ENCODE data around the gene SPATA9.
"Not testable (repeated sequence)": the region's sequence is repeated elsewhere in the genome, so short reads cannot be mapped to it uniquely, and the experiment has no call there.

SPATA9 gene

DNA sequence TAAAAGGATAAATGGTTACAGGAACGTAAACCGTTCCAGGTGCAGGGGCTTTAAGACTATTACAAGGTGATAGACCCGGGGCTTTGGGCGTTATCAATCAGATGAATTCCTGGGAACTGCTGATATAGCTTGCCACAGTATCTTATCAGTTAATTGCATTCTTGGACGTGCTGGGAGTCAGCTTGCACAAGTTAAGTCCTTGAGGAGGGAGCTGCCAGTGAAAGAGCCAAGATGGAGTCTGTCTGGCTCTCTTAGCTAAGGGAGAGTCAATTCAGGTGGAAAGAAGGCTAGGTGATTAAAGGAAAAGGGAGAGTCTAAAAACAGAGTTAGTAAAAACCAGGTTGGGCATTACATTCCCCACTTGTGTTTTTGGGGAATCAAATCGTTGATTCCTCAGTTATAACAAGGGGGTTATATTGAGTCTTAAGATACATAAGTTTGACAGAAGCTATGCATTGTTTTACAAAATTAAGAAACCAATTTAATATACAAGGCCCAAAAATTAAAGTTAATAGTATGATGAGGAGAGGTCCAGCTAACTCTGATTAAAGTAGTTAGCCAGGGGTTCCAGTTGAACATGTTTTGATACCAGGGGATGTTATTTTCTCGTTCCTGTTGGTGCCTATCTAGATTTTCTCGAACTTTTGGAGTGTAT is 24.9 kb upstream of the SPATA9 start:
- H3K4ac ChIP-seq (ENCODE audit: low read depth, low read length); H3K4me3 ChIP-seq (ENCODE audit: low read length); H3K4me2 ChIP-seq (ENCODE audit: low read length); H3K56ac ChIP-seq (ENCODE audit: low read length); H3K36me3 ChIP-seq (ENCODE audit: control insufficient read depth, insufficient read depth, low read length); H3K27ac ChIP-seq (ENCODE audit: low read depth, low read length); H2BK15ac ChIP-seq (replicated peaks; ENCODE audit: low read depth); H2BK120ac ChIP-seq (ENCODE audit: low read depth, low read length); H4K5ac ChIP-seq (ENCODE audit: low read length); H3K9ac ChIP-seq (ENCODE audit: low read length); H3K23ac ChIP-seq (ENCODE audit: low read length); H2AK5ac ChIP-seq (ENCODE audit: low read length); H3K79me2 ChIP-seq (ENCODE audit: control insufficient read depth, insufficient read depth, low read length); H3K79me1 ChIP-seq (ENCODE audit: low read length); H3K18ac ChIP-seq (ENCODE audit: low read length); H3K27me3 ChIP-seq (ENCODE audit: insufficient read depth, low read length, poor library complexity); H3K4me1 ChIP-seq (ENCODE audit: control insufficient read depth, low read depth, low read length); H4K8ac ChIP-seq (ENCODE audit: low read depth, low read length): not testable (repeated sequence)
- peak overlapping the region; percentile 67 for H2BK5ac ChIP-seq (ENCODE audit: low read length)
- WGBS (ENCODE audit: extremely low coverage, insufficient coverage, low lambda C conversion rate): no CpG with 5 or more reads among the region's 8 CpGs
- DNase-seq: peak; percentile 90

DNA sequence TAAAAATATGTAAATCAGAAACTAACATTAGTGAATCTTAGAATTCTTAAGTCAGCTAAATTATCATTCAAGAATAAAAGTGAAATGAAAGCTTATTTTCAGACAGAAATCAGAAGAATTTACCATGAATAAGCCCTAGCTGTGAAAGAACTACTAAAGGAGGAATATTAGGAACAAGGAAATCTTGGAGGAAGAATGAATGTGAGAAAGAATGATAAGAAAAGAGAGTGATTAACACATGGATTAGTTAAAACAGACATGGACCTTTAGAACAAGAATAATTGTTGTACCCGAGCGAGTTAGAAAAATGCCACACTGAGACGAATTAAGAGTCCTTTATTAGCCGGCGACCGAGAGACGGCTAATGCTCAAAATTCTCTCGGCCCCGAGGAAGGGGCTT is 24.3 kb upstream of the SPATA9 start:
- Histone ChIP-seq H3K56ac (ENCODE audit: low read length) (no peak overlapping the region), H3K9ac (ENCODE audit: low read length) (no peak overlapping the region), H2AK5ac (ENCODE audit: low read length) (no peak overlapping the region), H2BK5ac (ENCODE audit: low read length) (no peak overlapping the region), H3K4me1 (ENCODE audit: control insufficient read depth, low read depth, low read length) (peaks cover 4% of the 10 kb centered on the region), H3K79me1 (ENCODE audit: low read length) (no peaks in the 10 kb centered on the region), H3K4ac (ENCODE audit: low read depth, low read length) (no peak overlapping the region), H4K5ac (ENCODE audit: low read length) (no peak overlapping the region), H2BK15ac (replicated peaks; ENCODE audit: low read depth) (no peak overlapping the region), H2BK120ac (ENCODE audit: low read depth, low read length) (no peak overlapping the region), H3K36me3 (ENCODE audit: control insufficient read depth, insufficient read depth, low read length) (no peaks in the 10 kb centered on the region), H3K4me3 (ENCODE audit: low read length) (no peak overlapping the region), H3K27ac (ENCODE audit: low read depth, low read length) (no peak overlapping the region), H3K79me2 (ENCODE audit: control insufficient read depth, insufficient read depth, low read length) (no peaks in the 10 kb centered on the region), H3K23ac (ENCODE audit: low read length) (no peak overlapping the region), H3K18ac (ENCODE audit: low read length) (no peak overlapping the region), H3K4me2 (ENCODE audit: low read length) (no peak overlapping the region), H3K27me3 (ENCODE audit: insufficient read depth, low read length, poor library complexity) (no peaks in the 10 kb centered on the region), H4K8ac (ENCODE audit: low read depth, low read length) (no peak overlapping the region)
- no peak for DNase-seq
- WGBS (ENCODE audit: extremely low coverage, insufficient coverage, low lambda C conversion rate): no CpG with 5 or more reads among the region's 9 CpGs

DNA sequence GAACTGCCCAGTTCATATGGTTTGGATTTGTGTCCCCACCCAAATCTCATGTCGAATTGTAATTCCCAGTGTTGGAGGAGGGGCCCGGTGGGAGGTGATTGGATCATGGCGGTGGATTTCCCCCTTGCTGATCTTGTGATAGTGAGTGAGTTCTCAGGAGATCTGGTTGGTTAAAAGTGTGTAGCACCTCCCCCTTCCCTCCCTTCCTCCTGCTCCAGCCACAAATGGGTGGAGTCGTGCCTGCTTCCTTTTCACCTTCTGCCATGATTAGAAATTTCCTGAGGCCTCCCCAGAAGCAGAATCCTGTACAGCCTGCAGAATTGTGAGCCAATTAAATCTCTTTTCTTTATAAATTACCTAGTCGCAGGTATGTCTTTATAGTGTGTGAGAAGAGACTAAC is 23.4 kb upstream of the SPATA9 start:
- H3K4ac ChIP-seq (ENCODE audit: low read depth, low read length); H4K5ac ChIP-seq (ENCODE audit: low read length); H3K79me1 ChIP-seq (ENCODE audit: low read length); H3K9ac ChIP-seq (ENCODE audit: low read length); H3K18ac ChIP-seq (ENCODE audit: low read length); H3K56ac ChIP-seq (ENCODE audit: low read length); H3K36me3 ChIP-seq (ENCODE audit: control insufficient read depth, insufficient read depth, low read length); H3K4me2 ChIP-seq (ENCODE audit: low read length); H3K79me2 ChIP-seq (ENCODE audit: control insufficient read depth, insufficient read depth, low read length); H3K4me3 ChIP-seq (ENCODE audit: low read length); H3K23ac ChIP-seq (ENCODE audit: low read length); H2BK120ac ChIP-seq (ENCODE audit: low read depth, low read length); H3K27me3 ChIP-seq (ENCODE audit: insufficient read depth, low read length, poor library complexity); H4K8ac ChIP-seq (ENCODE audit: low read depth, low read length); H2BK15ac ChIP-seq (replicated peaks; ENCODE audit: low read depth); H2AK5ac ChIP-seq (ENCODE audit: low read length); H3K27ac ChIP-seq (ENCODE audit: low read depth, low read length); H2BK5ac ChIP-seq (ENCODE audit: low read length); H3K4me1 ChIP-seq (ENCODE audit: control insufficient read depth, low read depth, low read length): not testable (repeated sequence)
- DNase-seq: peak; percentile 80
- WGBS (ENCODE audit: extremely low coverage, insufficient coverage, low lambda C conversion rate): no CpG with 5 or more reads among the region's 5 CpGs

DNA sequence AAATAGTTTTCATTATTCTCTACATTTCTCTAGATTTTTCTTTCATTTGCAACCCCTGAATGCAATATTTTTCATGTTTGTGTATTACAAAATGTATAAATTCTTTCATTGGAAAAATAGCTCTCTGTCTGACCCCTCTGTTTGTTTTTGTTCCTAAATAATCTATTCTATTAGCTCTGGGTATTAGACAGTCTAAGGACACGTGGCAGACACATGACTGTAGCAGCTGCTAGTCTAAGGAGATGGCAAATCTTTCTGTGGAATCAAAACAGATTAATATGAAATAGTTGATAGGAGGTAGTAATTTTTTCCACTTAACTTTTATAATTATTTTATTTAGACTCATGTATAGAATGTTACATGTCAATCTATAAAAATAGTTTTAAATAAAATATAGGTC is 21.4 kb upstream of the SPATA9 start:
- no peaks in the 10 kb centered on the region for H3K79me2 ChIP-seq (ENCODE audit: control insufficient read depth, insufficient read depth, low read length)
- WGBS (ENCODE audit: extremely low coverage, insufficient coverage, low lambda C conversion rate): no CpG with 5 or more reads among the region's 1 CpG

DNA sequence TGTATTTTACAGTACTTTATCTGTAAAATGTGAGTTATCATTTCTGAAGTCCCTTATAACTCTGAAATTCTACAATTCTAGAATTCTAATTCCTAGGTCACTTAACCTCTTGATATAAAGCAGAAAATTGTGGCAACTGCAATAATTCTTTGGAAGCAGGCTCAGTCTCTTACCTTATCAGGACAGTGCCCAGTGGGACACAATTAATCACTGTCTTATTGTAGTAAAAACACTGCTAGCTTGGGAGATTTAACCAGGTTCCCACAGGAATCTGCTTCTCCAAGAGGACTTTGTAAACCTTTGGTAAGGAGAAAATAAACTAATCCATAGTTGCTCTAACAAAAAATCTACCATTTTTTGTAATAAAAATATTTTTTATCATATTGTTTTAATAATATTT is 18.3 kb upstream of the SPATA9 start:
- no peak overlapping the region for H3K27ac ChIP-seq (ENCODE audit: low read depth, low read length)
- H3K18ac ChIP-seq (ENCODE audit: low read length): no peak overlapping the region
- no peaks in the 10 kb centered on the region for H3K36me3 ChIP-seq (ENCODE audit: control insufficient read depth, insufficient read depth, low read length)
- H3K4me3 ChIP-seq (ENCODE audit: low read length): no peak overlapping the region
- no peak overlapping the region for H2BK15ac ChIP-seq (replicated peaks; ENCODE audit: low read depth)
- peak; percentile 53 for DNase-seq
- H3K79me2 ChIP-seq (ENCODE audit: control insufficient read depth, insufficient read depth, low read length): no peaks in the 10 kb centered on the region
- H3K4me1 ChIP-seq (ENCODE audit: control insufficient read depth, low read depth, low read length): peaks cover 10% of the 10 kb centered on the region
- H3K56ac ChIP-seq (ENCODE audit: low read length): no peak overlapping the region
- no peak overlapping the region for H3K9ac ChIP-seq (ENCODE audit: low read length)
- no peak overlapping the region for H2AK5ac ChIP-seq (ENCODE audit: low read length)
- no peak overlapping the region for H3K23ac ChIP-seq (ENCODE audit: low read length)
- no peaks in the 10 kb centered on the region for H3K27me3 ChIP-seq (ENCODE audit: insufficient read depth, low read length, poor library complexity)
- no peak overlapping the region for H3K4ac ChIP-seq (ENCODE audit: low read depth, low read length)
- H2BK5ac ChIP-seq (ENCODE audit: low read length): no peak overlapping the region
- no peak overlapping the region for H3K4me2 ChIP-seq (ENCODE audit: low read length)
- H3K79me1 ChIP-seq (ENCODE audit: low read length): no peaks in the 10 kb centered on the region
- H4K5ac ChIP-seq (ENCODE audit: low read length): no peak overlapping the region
- no peak overlapping the region for H2BK120ac ChIP-seq (ENCODE audit: low read depth, low read length)
- no peak overlapping the region for H4K8ac ChIP-seq (ENCODE audit: low read depth, low read length)

More for the DNA sequence above, 21.4 kb upstream of the SPATA9 start:
- no peaks in the 10 kb centered on the region for H3K4me1 ChIP-seq (ENCODE audit: control insufficient read depth, low read depth, low read length)
- H3K18ac ChIP-seq (ENCODE audit: low read length): no peak overlapping the region
- H3K56ac ChIP-seq (ENCODE audit: low read length): no peak overlapping the region
- no peak overlapping the region for H2BK120ac ChIP-seq (ENCODE audit: low read depth, low read length)
- no peak overlapping the region for H4K8ac ChIP-seq (ENCODE audit: low read depth, low read length)
- H3K36me3 ChIP-seq (ENCODE audit: control insufficient read depth, insufficient read depth, low read length): no peaks in the 10 kb centered on the region
- no peak overlapping the region for H4K5ac ChIP-seq (ENCODE audit: low read length)
- no peak overlapping the region for H3K4me2 ChIP-seq (ENCODE audit: low read length)
- H3K4me3 ChIP-seq (ENCODE audit: low read length): no peak overlapping the region
- H3K23ac ChIP-seq (ENCODE audit: low read length): no peak overlapping the region
- DNase-seq: no peak
- H3K79me1 ChIP-seq (ENCODE audit: low read length): no peaks in the 10 kb centered on the region
- H2BK15ac ChIP-seq (replicated peaks; ENCODE audit: low read depth): peak overlapping the region; percentile 92
- H3K4ac ChIP-seq (ENCODE audit: low read depth, low read length): no peak overlapping the region
- H3K27me3 ChIP-seq (ENCODE audit: insufficient read depth, low read length, poor library complexity): no peaks in the 10 kb centered on the region
- no peak overlapping the region for H2AK5ac ChIP-seq (ENCODE audit: low read length)
- H3K9ac ChIP-seq (ENCODE audit: low read length): no peak overlapping the region
- H3K27ac ChIP-seq (ENCODE audit: low read depth, low read length): no peak overlapping the region
- no peak overlapping the region for H2BK5ac ChIP-seq (ENCODE audit: low read length)

DNA sequence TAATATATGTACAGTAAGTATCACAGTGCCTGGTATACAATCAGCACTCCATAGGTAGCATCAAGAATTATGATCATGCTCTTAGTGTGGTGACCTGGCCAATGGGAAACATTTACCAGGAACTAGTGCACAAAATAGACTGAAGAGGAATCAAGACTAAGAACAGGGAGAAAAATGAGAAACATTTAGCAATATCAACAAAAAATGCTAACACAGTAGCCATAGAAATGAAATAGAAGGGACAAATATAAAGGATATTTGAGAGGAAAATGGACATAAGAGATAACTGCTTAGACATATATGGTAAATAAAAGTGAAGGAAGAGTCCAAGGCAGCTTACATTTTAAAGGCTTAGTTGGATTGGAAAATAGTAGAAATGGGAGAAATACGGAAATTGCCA is 16.5 kb upstream of the SPATA9 start:
- Histone ChIP-seq H3K79me2 (ENCODE audit: control insufficient read depth, insufficient read depth, low read length) (no peaks in the 10 kb centered on the region), H3K27ac (ENCODE audit: low read depth, low read length) (no peak overlapping the region), H3K4ac (ENCODE audit: low read depth, low read length) (peak overlapping the region; percentile 59), H3K9ac (ENCODE audit: low read length) (no peak overlapping the region), H3K4me3 (ENCODE audit: low read length) (no peak overlapping the region), H3K27me3 (ENCODE audit: insufficient read depth, low read length, poor library complexity) (no peaks in the 10 kb centered on the region), H3K4me2 (ENCODE audit: low read length) (no peak overlapping the region), H4K5ac (ENCODE audit: low read length) (no peak overlapping the region), H2AK5ac (ENCODE audit: low read length) (no peak overlapping the region), H2BK120ac (ENCODE audit: low read depth, low read length) (peak overlapping the region; percentile 99), H3K4me1 (ENCODE audit: control insufficient read depth, low read depth, low read length) (peaks cover 10% of the 10 kb centered on the region), H3K56ac (ENCODE audit: low read length) (peak overlapping the region; percentile 11), H3K36me3 (ENCODE audit: control insufficient read depth, insufficient read depth, low read length) (no peaks in the 10 kb centered on the region), H3K23ac (ENCODE audit: low read length) (no peak overlapping the region), H3K18ac (ENCODE audit: low read length) (no peak overlapping the region), H3K79me1 (ENCODE audit: low read length) (no peaks in the 10 kb centered on the region), H4K8ac (ENCODE audit: low read depth, low read length) (no peak overlapping the region), H2BK5ac (ENCODE audit: low read length) (peak overlapping the region; percentile 7), H2BK15ac (replicated peaks; ENCODE audit: low read depth) (peak overlapping the region; percentile 61)
- WGBS (ENCODE audit: extremely low coverage, insufficient coverage, low lambda C conversion rate): 100% methylated on average over 1 of the region's 1 CpG
- DNase-seq: no peak
